Measurements from ENCODE around the gene SS18L1.

The SS18L1 gene

GRCh38 chr20:62229667-62230066, 86.1 kb downstream of the SS18L1 start:
- DNase-seq, result no peak

GRCh38 chr20:62230276-62230675, 86.7 kb downstream of the SS18L1 start:
- DNase-seq, result no peak

DNA sequence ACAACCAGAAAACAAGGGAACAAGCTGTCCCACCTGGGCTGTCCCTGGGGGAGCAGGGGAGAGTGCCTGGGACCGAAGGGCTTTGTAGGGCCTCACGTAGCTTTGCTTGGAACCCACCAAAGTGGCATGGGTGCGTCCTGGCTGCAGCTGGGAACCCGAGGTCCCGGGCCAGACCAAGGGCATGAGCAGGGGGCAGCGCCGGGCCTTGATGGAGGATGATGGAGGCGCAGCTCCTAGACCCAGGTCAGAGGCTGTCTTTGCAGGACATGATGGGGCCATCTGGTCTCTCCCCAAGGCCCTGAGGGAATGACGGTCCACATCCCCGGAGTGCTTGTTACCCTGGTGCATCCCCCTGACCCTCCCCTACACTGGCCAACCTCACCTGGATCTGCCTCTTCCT, 87.1 kb downstream of the SS18L1 start:
- no peak for DNase-seq

DNA sequence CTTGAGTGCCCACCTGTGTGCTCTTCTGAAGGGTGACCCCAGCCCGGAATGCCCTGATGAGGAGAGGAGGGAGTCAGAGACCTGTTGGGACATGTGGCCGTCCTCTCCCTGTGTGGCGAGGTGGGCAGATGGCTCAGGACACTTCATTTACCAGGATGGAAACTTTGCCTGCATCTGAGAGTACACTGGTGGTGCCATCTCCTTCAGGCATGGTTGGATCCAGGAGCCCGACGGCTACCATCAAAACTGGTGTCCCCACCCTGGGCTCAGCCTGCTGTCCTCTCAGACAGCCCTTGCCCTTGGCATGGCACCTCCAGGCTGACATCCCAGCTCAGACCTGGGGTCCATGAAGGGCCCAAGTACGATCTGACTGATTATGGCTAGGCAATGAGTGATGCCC, 87.7 kb downstream of the SS18L1 start:
- DNase-seq, result no peak
